Ovary (tissue), 9 donors: Measurements from ENCODE around the gene TMEM62. TPM values are rescaled to one million over a fixed set of nuclear protein-coding genes. Genes with fewer than 3 reads are reported as not detected.
A peak's percentile ranks its signal among the peaks of the same experiment; 100 is the strongest.
"Not testable (repeated sequence)": the region's sequence is repeated elsewhere in the genome, so short reads cannot be mapped to it uniquely, and the experiment has no call there.

Source experiments
- DNase-seq, 5 donors: peaks; one replicate each; pipeline ENCODE4 v3.0.0-alpha.2; 2019 to 2020
- H3K27ac ChIP-seq, 2 donors: fragments of 200-600 bp; one replicate each; pipeline versions ENCODE4 v1.5.1 to v1.8.0; 2019 to 2022
- H3K27me3 ChIP-seq: fragments of 200-600 bp; one replicate; pipeline ENCODE4 v1.8.0; 2022
- H3K36me3 ChIP-seq: fragments of 200-600 bp; sonication (generic); one replicate; pipeline ENCODE4 v1.5.1; 2019
- H3K4me1 ChIP-seq: one replicate; pipeline ENCODE4 v1.8.1; 2013; ENCODE audit warnings: mild to moderate bottlenecking, moderate library complexity; ENCODE audit not compliant: insufficient read depth
- H3K4me3 ChIP-seq: fragments of 200-600 bp; sonication (generic); one replicate; pipeline ENCODE4 v1.5.1; 2017
- H3K9me3 ChIP-seq, 2 donors: fragments of 200-600 bp in 1 of 2; sonication (generic) in 1 of 2; one replicate each; pipeline versions ENCODE4 v1.5.1 to v1.8.1; 2013 to 2019; ENCODE audit warnings: mild to moderate bottlenecking in 1 of 2, moderate library complexity in 1 of 2
- CTCF ChIP-seq, 3 donors: fragments of 450-650 bp in 2 of 3; fragments of 200-600 bp in 1 of 3; IDR thresholded peaks; one replicate each; pipeline versions ENCODE4 v1.5.1 to v1.8.0; 2016 to 2022; ENCODE audit warnings: antibody characterized with exemption in 3 of 3, mild to moderate bottlenecking in 1 of 3
- EP300 ChIP-seq: sonication (generic); formaldehyde crosslinking; IDR thresholded peaks from one replicate; pipeline ENCODE4 v1.6.1; 2017; ENCODE audit warnings: antibody characterized with exemption
- POLR2A ChIP-seq: fragments of 450-650 bp; IDR thresholded peaks from one replicate; pipeline ENCODE4 v1.6.1; 2017; ENCODE audit warnings: antibody characterized with exemption, mild to moderate bottlenecking, moderate library complexity
- WGBS, 3 donors: extraction: QIAGEN DNeasy Blood & Tissue Kit in 1 of 3; methylation state at CpG; one replicate each; pipeline versions ENCODE4 v1.1.5 to v1.1.7; 2013 to 2017; 5-methylcytosine and 5-hydroxymethylcytosine counted together
- intact Hi-C, 4 donors: fragments of 100-400 bp; cut with DNase I; formaldehyde crosslinking; loops; one replicate each; pipeline versions ENCODE4 v1.11.0 to v1.15.1; 2022 to 2023
- polyA plus RNA-seq, 2 donors: library from polyadenylated mRNA; stranded (reverse); fragments of 200-250 nt in 1 of 2; fragments of 350-450 nt in 1 of 2; fragmentation: Illumina TruSeq in 1 of 2; extraction: RNeasy Lipid Tissue Mini Kit (QIAGEN cat#74804) in 1 of 2; gene quantifications; one replicate each; pipeline ENCODE4 v1.2.3, GENCODE V29; 2013 to 2014
- total RNA-seq, 7 donors: library from RNA; depleted of rRNA in 2 of 7; stranded (reverse); fragments of >200 nt in 2 of 7; fragmentation: NEBNext Ultra II Directional in 3 of 7; extraction: Animal tissue kit (Norgen Biotek cat#: 25700) in 3 of 7; gene quantifications; one replicate each; pipeline versions ENCODE4 v1.1.0 to v1.2.4, GENCODE V29; 2016 to 2023
- donor health status: DM: no; HTN: no; CAD: no; lungs with moderate emphysema.
- donor health status: DM: no; HTN: no; CAD: no.
- donor health status: Bipolar disorder and iron deficiency.
- donor health status: DM: yes; HTN: yes; CAD: no.
- donor health status: DM: no; HTN: no; CAD: no.
- donor health status: DM: yes; HTN: yes; CAD: no.

Gene TMEM62
- total and polyA plus RNA-seq, 9 donors, result 6.6 to 17.4 (median 13.8) TPM

GRCh38 chr15:43127752-43128151 lies 5.6 kb upstream of the TMEM62 start:
- WGBS, 3 donors, result 84 to 95% (median 92%) methylated on average over 2 of the region's 2 CpGs

DNA sequence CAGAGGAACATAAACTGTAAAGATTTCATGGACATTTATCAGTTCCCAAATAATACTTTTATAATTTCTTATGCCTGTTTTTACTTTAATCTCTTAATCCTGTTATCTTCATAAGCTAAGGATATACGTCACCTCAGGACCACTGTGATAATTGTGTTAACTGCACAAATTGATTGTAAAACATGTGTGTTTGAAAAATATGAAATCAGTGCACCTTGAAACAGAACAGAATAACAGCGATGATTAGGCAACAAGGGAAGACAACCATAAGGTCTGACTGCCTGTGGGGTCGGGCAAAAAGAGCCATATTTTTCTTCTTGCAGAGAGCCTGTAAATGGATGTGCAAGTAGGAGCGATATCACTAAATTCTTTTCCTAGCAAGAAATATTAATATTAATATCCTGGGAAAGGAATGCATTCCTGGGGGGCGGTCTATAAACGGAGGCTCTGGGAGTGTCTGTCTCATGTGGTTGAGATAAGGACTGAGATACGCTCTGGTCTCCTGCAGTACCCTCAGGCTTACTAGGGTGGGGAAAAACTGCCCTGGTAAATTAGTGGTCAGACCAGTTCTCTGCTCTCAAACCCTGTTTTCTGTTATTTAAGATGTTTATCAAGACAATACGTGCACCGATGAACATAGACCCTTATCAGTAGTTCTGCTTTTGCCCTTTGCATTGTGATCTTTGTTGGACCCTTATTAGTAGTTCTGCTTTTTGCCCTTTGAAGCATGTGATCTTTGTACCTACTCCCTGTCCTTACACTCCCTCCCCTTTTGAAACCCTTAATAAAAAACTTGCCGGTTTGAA lies 5.0 kb upstream of the TMEM62 start:
- H3K27ac ChIP-seq, H3K27me3 ChIP-seq, intact Hi-C loops, H3K36me3 ChIP-seq, DNase-seq, H3K4me1 ChIP-seq, H3K4me3 ChIP-seq, H3K9me3 ChIP-seq: not testable (repeated sequence)
- WGBS, 3 donors, result 70 to 82% (median 80%) methylated on average over 10 of the region's 10 CpGs

More at GRCh38 chr15:43127752-43128151, 5.6 kb upstream of the TMEM62 start:
- H3K4me1 ChIP-seq, result no peaks in the 10 kb centered on the region
- intact Hi-C loops, result no loop called here
- no peak for DNase-seq
- H3K9me3 ChIP-seq, result no peaks in the 10 kb centered on the region
- H3K36me3 ChIP-seq, result no peaks in the 10 kb centered on the region
- no peak overlapping the region for H3K4me3 ChIP-seq
- no peak overlapping the region for H3K27ac ChIP-seq
- no peaks in the 10 kb centered on the region for H3K27me3 ChIP-seq
- TF ChIP-seq CTCF (IDR thresholded peaks at IDR 0.05), result no peak
- no peak for TF ChIP-seq POLR2A
- TF ChIP-seq EP300, result no peak

DNA sequence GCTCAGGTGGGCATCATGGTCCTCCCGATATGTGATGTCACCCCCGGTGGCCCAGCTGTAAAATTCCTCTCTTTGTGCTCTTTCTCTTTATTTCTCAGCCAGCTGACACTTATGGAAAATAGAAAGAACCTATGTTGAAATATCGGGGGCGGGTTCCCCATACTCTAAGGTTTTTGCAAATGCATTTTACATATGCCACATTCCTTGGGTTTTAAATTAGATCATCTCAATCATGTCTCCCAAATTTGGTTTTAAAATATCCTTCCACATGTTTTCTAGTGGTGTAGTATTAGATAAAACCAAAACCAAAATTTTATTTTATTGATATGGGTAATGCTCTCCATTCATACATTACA lies 4.4 kb upstream of the TMEM62 start:
- WGBS, 3 donors, result 91 to 92% (median 92%) methylated on average over 4 of the region's 4 CpGs
- Histone ChIP-seq H3K4me3 (no peak overlapping the region), H3K36me3 (no peaks in the 10 kb centered on the region), H3K27me3 (no peaks in the 10 kb centered on the region), H3K4me1 (no peaks in the 10 kb centered on the region), H3K27ac (no peak overlapping the region), H3K9me3 (no peaks in the 10 kb centered on the region)
- no peak for DNase-seq
- intact Hi-C loops, result no loop called here
- TF ChIP-seq CTCF (IDR thresholded peaks at IDR 0.05), result no peak
- no peak for TF ChIP-seq POLR2A
- no peak for TF ChIP-seq EP300

GRCh38 chr15:43132830-43133429 lies 456 bp upstream of the TMEM62 start:
- peak overlapping the region; percentile 52 for H3K4me3 ChIP-seq
- peaks cover 3% of the 10 kb centered on the region for H3K4me1 ChIP-seq
- TF ChIP-seq EP300 (no peak), CTCF (IDR thresholded peaks at IDR 0.05) (no peak), POLR2A (no peak)
- DNase-seq, result peak in 1 of 5 donors; percentile 8
- intact Hi-C loops, result no loop called here
- 37 to 43% (median 39%) methylated on average over 20 of the region's 20 CpGs for WGBS, 3 donors
- H3K36me3 ChIP-seq, result no peaks in the 10 kb centered on the region
- H3K27ac ChIP-seq, result peak overlapping the region in 1 of 2 donors; percentile 62
- no peaks in the 10 kb centered on the region for H3K9me3 ChIP-seq
- no peaks in the 10 kb centered on the region for H3K27me3 ChIP-seq

GRCh38 chr15:43134157-43134635 lies 810 bp downstream of the TMEM62 start:
- Histone ChIP-seq H3K4me3 (peak overlapping the region; percentile 52), H3K9me3 (no peaks in the 10 kb centered on the region), H3K4me1 (peaks cover 3% of the 10 kb centered on the region), H3K36me3 (no peaks in the 10 kb centered on the region), H3K27ac (peak overlapping the region; percentile 31 to 62), H3K27me3 (no peaks in the 10 kb centered on the region)
- no peak for DNase-seq
- WGBS, 3 donors, result 22 to 32% (median 29%) methylated on average over 12 of the region's 12 CpGs
- intact Hi-C loops, result no loop called here
- TF ChIP-seq EP300, result no peak
- no peak for TF ChIP-seq CTCF (IDR thresholded peaks at IDR 0.05)
- TF ChIP-seq POLR2A, result no peak
